H1 (cell line): ENCODE results near the gene ARV1. TPM values are rescaled to one million over a fixed set of nuclear protein-coding genes. Genes with fewer than 3 reads are reported as not detected.

ENCODE experiments used
- CTCF ChIA-PET: fragments of 300-600 bp; sonication (Branson Sonifier 250); formaldehyde crosslinking; loops from one replicate; lab custom pipeline; 2021; ENCODE audit not compliant: partially characterized antibody; lab: Charles Lee
- POLR2A ChIA-PET: fragments of 300-600 bp; sonication (Branson Sonifier 250); formaldehyde crosslinking; loops from one replicate; lab custom pipeline; 2021; ENCODE audit warnings: inconsistent platforms; ENCODE audit not compliant: partially characterized antibody; lab: Charles Lee
- DNase-seq, 2 experiments: peaks; one replicate each; pipeline versions ENCODE4 v3.0.0 to v3.0.0-alpha.2; 2010 to 2022; ENCODE audit warnings: low spot score in 2 of 2, low read depth in 1 of 2, mixed read lengths in 1 of 2
- FAIRE-seq: peaks from 2 replicates; lab custom pipeline; 2011; peaks lifted over from hg19 to GRCh38; lab: Jason Lieb, UNC
- H2AFZ ChIP-seq: 2 replicates; pipeline ENCODE4 v1.8.1; 2012; ENCODE audit warnings: low read length, inconsistent platforms
- H2AK5ac ChIP-seq: 2 replicates; pipeline ENCODE4 v1.6.1; 2013; ENCODE audit warnings: low read depth, low read length
- H2BK120ac ChIP-seq: replicated peaks from 2 replicates; pipeline ENCODE3; 2013; ENCODE audit warnings: low read depth, low read length, inconsistent platforms
- H2BK12ac ChIP-seq: 2 replicates; pipeline ENCODE4 v1.6.1; 2013; ENCODE audit warnings: low read depth, low read length
- H2BK15ac ChIP-seq: 2 replicates; pipeline ENCODE4 v1.6.1; 2013; ENCODE audit warnings: low read length
- H2BK20ac ChIP-seq: 2 replicates; pipeline ENCODE4 v1.6.1; 2013; ENCODE audit warnings: low read length
- H2BK5ac ChIP-seq: 2 replicates; pipeline ENCODE4 v1.6.1; 2013; ENCODE audit warnings: low read depth, low read length
- H3K14ac ChIP-seq: 2 replicates; pipeline ENCODE4 v1.6.1; 2013; ENCODE audit warnings: inconsistent platforms; ENCODE audit not compliant: insufficient read length
- H3K18ac ChIP-seq: 2 replicates; pipeline ENCODE4 v1.6.1; 2013; ENCODE audit warnings: low read length; ENCODE audit errors: extremely low read depth
- H3K23ac ChIP-seq: 2 replicates; pipeline ENCODE4 v1.6.1; 2013; ENCODE audit warnings: inconsistent platforms; ENCODE audit not compliant: insufficient read length
- H3K23me2 ChIP-seq: 2 replicates; pipeline ENCODE4 v1.6.1; 2013; ENCODE audit warnings: low read depth, low read length
- H3K27ac ChIP-seq: 2 replicates; pipeline ENCODE4 v1.6.1; 2011; ENCODE audit warnings: low read depth, low read length, inconsistent platforms
- H3K27me3 ChIP-seq, 4 experiments: replicated peaks in 1 of 4; 1 replicate in 1 of 4; 2 replicates in 3 of 4; pipeline versions ENCODE4 v1.6.1 to v1.8.1; 2011 to 2013; ENCODE audit warnings: low read length in 3 of 4, mild to moderate bottlenecking in 3 of 4, inconsistent platforms in 2 of 4, mixed read lengths in 2 of 4, moderate library complexity in 1 of 4; ENCODE audit not compliant: control insufficient read depth in 3 of 4, insufficient read depth in 3 of 4; ENCODE audit errors: extremely low read depth in 1 of 4
- H3K36me3 ChIP-seq, 4 experiments: 2 replicates each; pipeline versions ENCODE4 v1.6.1 to v1.8.1; 2011 to 2013; ENCODE audit warnings: mild to moderate bottlenecking in 4 of 4, low read length in 3 of 4, moderate library complexity in 2 of 4, control low read depth in 1 of 4, inconsistent platforms in 1 of 4; ENCODE audit not compliant: insufficient read depth in 4 of 4, control insufficient read depth in 2 of 4
- H3K4ac ChIP-seq: replicated peaks from 2 replicates; pipeline ENCODE3; 2013; ENCODE audit warnings: low read length, low read depth, mixed read lengths, inconsistent platforms; ENCODE audit not compliant: insufficient read length
- H3K4me1 ChIP-seq, 4 experiments: replicated peaks in 1 of 4; 1 replicate in 1 of 4; 2 replicates in 3 of 4; pipeline versions ENCODE4 v1.6.1 to v1.8.1; 2011 to 2013; ENCODE audit warnings: low read length in 3 of 4, inconsistent platforms in 2 of 4, mixed read lengths in 1 of 4; ENCODE audit not compliant: insufficient read depth in 4 of 4, control insufficient read depth in 3 of 4
- H3K4me2 ChIP-seq, 2 experiments: 2 replicates each; pipeline versions ENCODE4 v1.6.1 to v1.8.1; 2011 to 2013; ENCODE audit warnings: low read depth in 2 of 2, low read length in 2 of 2, control low read depth in 1 of 2, inconsistent platforms in 1 of 2, mild to moderate bottlenecking in 1 of 2; ENCODE audit not compliant: insufficient read depth in 1 of 2
- H3K4me3 ChIP-seq, 4 experiments: fragments of 200-600, 300-600 bp in 1 of 4; sonication (generic), shearing (Covaris generic), sonication (Bioruptor Twin) in 1 of 4; 2 replicates each; pipeline versions ENCODE4 v1.5.1 to v1.8.1; 2011 to 2016; ENCODE audit warnings: low read length in 4 of 4, low read depth in 3 of 4, control low read depth in 2 of 4, inconsistent platforms in 2 of 4, mild to moderate bottlenecking in 2 of 4, mixed read lengths in 1 of 4, moderate library complexity in 1 of 4; ENCODE audit not compliant: insufficient read depth in 2 of 4; ENCODE audit errors: extremely low read depth in 1 of 4
- H3K56ac ChIP-seq: replicated peaks from 2 replicates; pipeline ENCODE3; 2013; ENCODE audit warnings: low read depth, mild to moderate bottlenecking, mixed read lengths, low read length, inconsistent platforms; ENCODE audit not compliant: insufficient read length
- H3K79me1 ChIP-seq: 2 replicates; pipeline ENCODE4 v1.6.1; 2013; ENCODE audit warnings: low read depth, low read length, control low read depth
- H3K79me2 ChIP-seq, 2 experiments: 2 replicates each; pipeline versions ENCODE4 v1.6.1 to v1.8.1; 2012 to 2013; ENCODE audit warnings: low read length in 2 of 2, mild to moderate bottlenecking in 2 of 2, inconsistent platforms in 1 of 2; ENCODE audit not compliant: insufficient read depth in 2 of 2, control insufficient read depth in 1 of 2
- H3K9ac ChIP-seq, 4 experiments: replicated peaks in 1 of 4; 1 replicate in 1 of 4; 2 replicates in 3 of 4; pipeline versions ENCODE4 v1.6.1 to v1.8.1; 2011 to 2013; ENCODE audit warnings: low read depth in 3 of 4, low read length in 3 of 4, control low read depth in 2 of 4, mild to moderate bottlenecking in 2 of 4, moderate library complexity in 2 of 4, inconsistent platforms in 1 of 4; ENCODE audit errors: extremely low read depth in 1 of 4
- H3K9me3 ChIP-seq, 2 experiments: 2 replicates each; pipeline versions ENCODE4 v1.6.1 to v1.8.1; 2012 to 2013; ENCODE audit warnings: mild to moderate bottlenecking in 2 of 2, moderate library complexity in 2 of 2, control low read depth in 1 of 2, inconsistent platforms in 1 of 2, low read depth in 1 of 2, low read length in 1 of 2, mixed read lengths in 1 of 2; ENCODE audit not compliant: insufficient read depth in 2 of 2
- H4K20me1 ChIP-seq, 2 experiments: replicated peaks in 1 of 2; 2 replicates each; pipeline versions ENCODE3 to v1.8.1; 2011 to 2013; ENCODE audit warnings: inconsistent platforms in 2 of 2, low read length in 2 of 2, mild to moderate bottlenecking in 1 of 2; ENCODE audit not compliant: insufficient read depth in 2 of 2, control insufficient read depth in 1 of 2
- H4K5ac ChIP-seq: 2 replicates; pipeline ENCODE4 v1.6.1; 2013; ENCODE audit warnings: low read length, low read depth, mixed read lengths, inconsistent platforms; ENCODE audit not compliant: insufficient read length
- H4K8ac ChIP-seq: 2 replicates; pipeline ENCODE4 v1.8.0; 2013; ENCODE audit warnings: mild to moderate bottlenecking, moderate library complexity, low read length, inconsistent platforms; ENCODE audit not compliant: insufficient read depth; ENCODE audit errors: extremely low read depth
- H4K91ac ChIP-seq: replicated peaks from 2 replicates; pipeline ENCODE3; 2013; ENCODE audit warnings: low read length, mixed read lengths, inconsistent platforms; ENCODE audit not compliant: insufficient read length
- BRCA1 ChIP-seq: IDR thresholded peaks from 2 replicates; pipeline ENCODE4 v1.6.1; 2012; ENCODE audit warnings: low read depth, low read length, improper control_type of control experiment
- JUN ChIP-seq: IDR thresholded peaks from 2 replicates; pipeline ENCODE4 v1.6.1; 2011; ENCODE audit warnings: low read depth, mild to moderate bottlenecking, improper control_type of control experiment, low read length
- RAD21 ChIP-seq, 2 experiments: IDR thresholded peaks in 1 of 2; conservative IDR thresholded peaks in 1 of 2; 2 replicates each; pipeline ENCODE4 v1.6.1; 2011; ENCODE audit warnings: low read depth in 2 of 2, low read length in 2 of 2, improper control_type of control experiment in 1 of 2, inconsistent platforms in 1 of 2, mild to moderate bottlenecking in 1 of 2, moderate library complexity in 1 of 2
- WGBS, 2 experiments: shearing (Covaris generic) in 1 of 2; methylation state at CpG; one replicate each; pipeline versions ENCODE4 v1.1.6 to v1.1.7; 2013 to 2015; ENCODE audit warnings: low lambda C conversion rate in 2 of 2, mixed read lengths in 2 of 2, inconsistent platforms in 1 of 2, low coverage in 1 of 2, missing lambda C conversion rate in 1 of 2; ENCODE audit not compliant: insufficient replicate concordance in 2 of 2, insufficient coverage in 1 of 2, insufficient read length in 1 of 2; ENCODE audit errors: extremely low coverage in 1 of 2, missing lambda C conversion rate in 1 of 2; 5-methylcytosine and 5-hydroxymethylcytosine counted together
- polyA plus RNA-seq, 7 experiments: library from polyadenylated mRNA; depleted of rRNA in 3 of 7; stranded (reverse) in 5 of 7; unstranded in 2 of 7; fragments of >200 nt in 5 of 7; fragments of 200-250 nt in 2 of 7; gene quantifications; 1 replicate in 5 of 7; 2 replicates in 1 of 7; 4 replicates in 1 of 7; pipeline versions ENCODE4 v1.2.1 to v1.2.3, GENCODE V29; 2011 to 2013; ENCODE audit warnings: missing spikeins in 2 of 7, mixed read lengths in 2 of 7
- total RNA-seq: library from RNA; stranded (reverse); fragmentation: NEBNext Ultra II Directional; extraction: Animal tissue kit (Norgen Biotek cat#: 25700); gene quantifications from 2 replicates; pipeline ENCODE4 v1.2.1, GENCODE V29; 2021

Gene ARV1
- total and polyA plus RNA-seq, 2 of the 8 experiments (the other 6 are each of a cell fraction or from before 2014, with no cell fraction given): 13.1 to 13.4 TPM

DNA sequence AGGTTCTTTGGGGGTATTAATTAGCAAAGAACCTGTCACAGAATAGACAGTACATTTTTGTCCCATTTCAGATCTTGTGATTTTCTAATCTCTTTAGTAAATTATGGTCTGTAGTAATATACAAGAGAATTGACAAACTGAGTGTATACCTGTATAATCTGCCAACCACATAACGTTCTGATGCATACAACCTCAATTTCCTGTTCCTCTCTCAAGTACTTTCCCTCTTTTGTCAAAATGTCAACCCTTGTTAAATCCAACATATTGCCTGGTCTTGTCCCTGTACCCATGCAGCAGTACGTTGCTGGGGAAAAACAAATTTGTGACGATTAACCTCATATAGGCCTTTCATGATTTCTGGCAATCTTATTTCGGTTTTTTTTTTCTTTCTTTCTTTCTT is 1.1 kb downstream of the ARV1 start:
- no peak overlapping the region for H3K14ac ChIP-seq
- H3K9me3 ChIP-seq: no peaks in the 10 kb centered on the region
- POLR2A ChIA-PET: interaction anchor here (1.3 kb wide), 1 partner anchor 111 kb away, joined by 3 read pairs; no protein-coding TSS in a partner anchor
- H3K18ac ChIP-seq: no peak overlapping the region
- no peak overlapping the region for H4K5ac ChIP-seq
- peak overlapping the region; percentile 63 to 78; a peak in 2 of 4 replicates for H3K4me2 ChIP-seq
- H3K79me1 ChIP-seq: no peaks in the 10 kb centered on the region
- H4K20me1 ChIP-seq: peaks cover 9 to 34% of the 10 kb centered on the region in 2 experiments
- H4K8ac ChIP-seq: no peak overlapping the region
- H2AFZ ChIP-seq: no peak overlapping the region
- H2BK5ac ChIP-seq: no peak overlapping the region
- CTCF ChIA-PET: interaction anchor here (1.1 to 1.6 kb wide), 3 partner anchors 14 to 231 kb away, joined by 3 to 6 read pairs (median 3); no protein-coding TSS in a partner anchor
- no peak overlapping the region for H2AK5ac ChIP-seq
- no peak for DNase-seq
- no peak overlapping the region for H3K27ac ChIP-seq
- H2BK20ac ChIP-seq: no peak overlapping the region
- peaks cover 0 to 5% (median 2%) of the 10 kb centered on the region in 4 experiments; a peak in 4 of 7 replicates for H3K4me1 ChIP-seq
- TF ChIP-seq RAD21 (IDR thresholded peaks at IDR 0.05 in 1 of 2, conservative IDR thresholded peaks at IDR 0.05 in 1 of 2; ENCODE audit: low read depth in 2 of 2, low read length in 2 of 2) (no peak), JUN (no peak), BRCA1 (no peak)
- peaks cover 19 to 49% (median 31%) of the 10 kb centered on the region in 4 experiments for H3K27me3 ChIP-seq
- no peak overlapping the region for H3K23ac ChIP-seq
- 85% methylated on average over 4 of the region's 4 CpGs; no CpG with 5 or more reads in 1 of the 2 experiments for WGBS, 2 experiments
- no peak for FAIRE-seq
- no peak overlapping the region for H3K4ac ChIP-seq
- H3K4me3 ChIP-seq: peak overlapping the region; percentile 60 to 93 (median 85); a peak in 4 of 8 replicates
- no peak overlapping the region for H2BK15ac ChIP-seq
- no peak overlapping the region for H2BK12ac ChIP-seq
- no peak overlapping the region for H4K91ac ChIP-seq
- no peak overlapping the region for H2BK120ac ChIP-seq
- H3K79me2 ChIP-seq: no peaks in the 10 kb centered on the region; a peak in 1 of 4 replicates
- H3K56ac ChIP-seq: no peak overlapping the region
- peaks cover 6% of the 10 kb centered on the region for H3K23me2 ChIP-seq
- no peaks in the 10 kb centered on the region; a peak in 2 of 8 replicates for H3K36me3 ChIP-seq
- H3K9ac ChIP-seq: no peak overlapping the region
